Aorta (tissue), 5 donors: ENCODE measurements around the gene COG4. TPM values are rescaled to one million over a fixed set of nuclear protein-coding genes. Genes with fewer than 3 reads are reported as not detected.

ENCODE experiments used
- ATAC-seq: fragments of 200-7000 bp; cut with Tn5 transposase; one replicate; pipeline ENCODE4 v1.9.1; 2022; ENCODE audit warnings: moderate library complexity; ENCODE audit not compliant: low FRiP score
- DNase-seq, 2 donors: peaks; one replicate each; pipeline ENCODE4 v3.0.0-alpha.2; 2020
- H3K27ac ChIP-seq, 2 donors: one replicate each; pipeline ENCODE4 v1.5.1; 2013; ENCODE audit warnings: low read length in 2 of 2, mild to moderate bottlenecking in 2 of 2, moderate library complexity in 2 of 2, control low read depth in 1 of 2, inconsistent platforms in 1 of 2, low read depth in 1 of 2
- H3K27me3 ChIP-seq, 2 donors: one replicate each; pipeline ENCODE4 v1.6.1; 2013; ENCODE audit warnings: control low read depth in 1 of 2, low read length in 1 of 2, mild to moderate bottlenecking in 1 of 2, moderate library complexity in 1 of 2; ENCODE audit not compliant: insufficient read depth in 2 of 2, control insufficient read depth in 1 of 2
- H3K36me3 ChIP-seq, 2 donors: one replicate each; pipeline ENCODE4 v1.6.1; 2013; ENCODE audit warnings: control low read depth in 1 of 2, low read length in 1 of 2, mild to moderate bottlenecking in 1 of 2; ENCODE audit not compliant: insufficient read depth in 2 of 2, control insufficient read depth in 1 of 2
- H3K4me1 ChIP-seq, 2 donors: one replicate each; pipeline ENCODE4 v1.6.1; 2013; ENCODE audit warnings: low read length in 2 of 2, control low read depth in 1 of 2, mild to moderate bottlenecking in 1 of 2, moderate library complexity in 1 of 2; ENCODE audit not compliant: insufficient read depth in 2 of 2, control insufficient read depth in 1 of 2
- H3K4me3 ChIP-seq, 2 donors: one replicate each; pipeline ENCODE4 v1.5.1; 2013; ENCODE audit warnings: low read length in 2 of 2, control low read depth in 1 of 2, mild to moderate bottlenecking in 1 of 2
- H3K9me3 ChIP-seq: one replicate; pipeline ENCODE4 v1.6.1; 2013; ENCODE audit warnings: mild to moderate bottlenecking, low read length; ENCODE audit not compliant: control insufficient read depth
- WGBS, 2 donors: extraction: QIAGEN DNeasy Blood & Tissue Kit; methylation state at CpG; one replicate each; pipeline ENCODE4 v1.1.7; 2013; 5-methylcytosine and 5-hydroxymethylcytosine counted together
- intact Hi-C, 2 donors: fragments of 100-400 bp; cut with DNase I; formaldehyde crosslinking; loops; one replicate each; pipeline versions ENCODE4 v1.14.2 to v1.15.0; 2022
- polyA plus RNA-seq, 2 donors: library from polyadenylated mRNA; stranded (reverse); fragments of 200-250 nt; gene quantifications; one replicate each; pipeline ENCODE4 v1.2.3, GENCODE V29; 2013
- total RNA-seq, 2 donors: library from RNA; stranded (reverse); fragmentation: NEBNext Ultra II Directional; extraction: Animal tissue kit (Norgen Biotek cat#: 25700); gene quantifications; one replicate each; pipeline ENCODE4 v1.2.1, GENCODE V29; 2021
- donor health status: healthy with polysubstance abuse.
- donor health status: Bipolar disorder and iron deficiency.
- donor health status: DM: no; HTN: no; CAD: no.
- donor health status: DM: no; HTN: no; CAD: no.
- donor health status: DM: yes; HTN: yes; CAD: no.

COG4 gene
- total and polyA plus RNA-seq, 4 donors = 18.2 to 96.2 (median 40.1) TPM

GRCh38 chr16:70438969-70439862 lies 84.1 kb downstream of the COG4 start, which contains the start of gene ST3GAL2:
Gene ST3GAL2 (minus strand): TSS chr16:70439100. CDS start chr16:70398530, 40,570 bp downstream.
- H3K27ac ChIP-seq = peak within 1 kb of the TSS in 1 of 2 donors; percentile 13
- no peaks in the 10 kb centered on the region for H3K36me3 ChIP-seq
- no peaks in the 10 kb centered on the region for H3K9me3 ChIP-seq
- 1 to 2% methylated on average over 38 to 86 of the region's 86 CpGs for WGBS, 2 donors
- intact Hi-C loops = loop anchor here (5.0 kb wide), 1 partner anchor 57 kb away; no protein-coding TSS in a partner anchor
- peak within 1 kb of the TSS; percentile 66 to 77 for H3K4me3 ChIP-seq
- DNase-seq = peak; percentile 97 to 98
- ATAC-seq = peak; percentile 98
- H3K27me3 ChIP-seq = no peaks in the 10 kb centered on the region
- no peaks in the 10 kb centered on the region for H3K4me1 ChIP-seq

- 0% methylated on average over 10 to 39 of the region's 39 CpGs for WGBS, 2 donors
- H3K27me3 ChIP-seq = no peaks in the 10 kb centered on the region
- H3K9me3 ChIP-seq = no peaks in the 10 kb centered on the region
- ATAC-seq = peak; percentile 12
- DNase-seq = peak; percentile 67 to 84
- peaks cover 0 to under 1% of the 10 kb centered on the region in 2 donors for H3K4me1 ChIP-seq
- intact Hi-C loops = loop anchor here (5.0 kb wide), 1 partner anchor 56 kb away; no protein-coding TSS in a partner anchor
- H3K27ac ChIP-seq = no peak overlapping the region
- no peaks in the 10 kb centered on the region for H3K36me3 ChIP-seq
- H3K4me3 ChIP-seq = peak overlapping the region; percentile 66 to 77
Observed at GRCh38 chr16:70438585-70438968, 84.8 kb downstream of the COG4 start.

GRCh38 chr16:70437582-70438557 lies 85.5 kb downstream of the COG4 start:
- DNase-seq (no peak), ATAC-seq (peak; percentile 2)
- Histone ChIP-seq H3K4me3 (peak overlapping the region; percentile 66 to 77), H3K27me3 (no peaks in the 10 kb centered on the region), H3K27ac (peak overlapping the region in 1 of 2 donors; percentile 49), H3K9me3 (no peaks in the 10 kb centered on the region), H3K4me1 (peaks cover 0 to 2% of the 10 kb centered on the region in 2 donors), H3K36me3 (no peaks in the 10 kb centered on the region)
- WGBS, 2 donors = 3 to 6% methylated on average over 22 of the region's 22 CpGs
- intact Hi-C loops = loop anchor here (5.0 kb wide), 1 partner anchor 56 kb away; no protein-coding TSS in a partner anchor

GRCh38 chr16:70437017-70437581 lies 86.3 kb downstream of the COG4 start:
- H3K4me3 ChIP-seq = no peak overlapping the region
- peaks cover 0 to 2% of the 10 kb centered on the region in 2 donors for H3K4me1 ChIP-seq
- H3K36me3 ChIP-seq = no peaks in the 10 kb centered on the region
- no peaks in the 10 kb centered on the region for H3K27me3 ChIP-seq
- 14 to 16% methylated on average over 5 of the region's 5 CpGs for whole genome bisulfite sequencing, 2 donors
- H3K9me3 ChIP-seq = no peaks in the 10 kb centered on the region
- peak overlapping the region in 1 of 2 donors; percentile 49 for H3K27ac ChIP-seq
- intact Hi-C loops = loop anchor here (5.0 kb wide), 1 partner anchor 55 kb away; no protein-coding TSS in a partner anchor
- ATAC-seq (no peak), DNase-seq (no peak)

GRCh38 chr16:70434484-70435260 lies 88.7 kb downstream of the COG4 start:
- no peak for DNase-seq
- Histone ChIP-seq H3K4me1 (peaks cover 0 to 2% of the 10 kb centered on the region in 2 donors), H3K36me3 (no peaks in the 10 kb centered on the region), H3K27me3 (no peaks in the 10 kb centered on the region), H3K4me3 (no peak overlapping the region), H3K27ac (peak overlapping the region in 1 of 2 donors; percentile 2), H3K9me3 (no peaks in the 10 kb centered on the region)
- 60 to 66% methylated on average over 6 of the region's 6 CpGs for WGBS, 2 donors
- no peak for ATAC-seq
- intact Hi-C loops = loop anchor here (5.0 kb wide), 1 partner anchor 52 kb away; no protein-coding TSS in a partner anchor

GRCh38 chr16:70433458-70434103 lies 89.8 kb downstream of the COG4 start:
- Histone ChIP-seq H3K4me3 (no peak overlapping the region), H3K4me1 (peaks cover 0 to 3% of the 10 kb centered on the region in 2 donors), H3K27me3 (no peaks in the 10 kb centered on the region), H3K27ac (peak overlapping the region in 1 of 2 donors; percentile 68), H3K9me3 (no peaks in the 10 kb centered on the region), H3K36me3 (no peaks in the 10 kb centered on the region)
- DNase-seq = peak in 1 of 2 donors; percentile 79
- WGBS, 2 donors = 10 to 19% methylated on average over 5 of the region's 5 CpGs
- intact Hi-C loops = no loop called here
- peak; percentile 59 for ATAC-seq

- ATAC-seq (no peak), DNase-seq (peak in 1 of 2 donors; percentile 62)
- H3K9me3 ChIP-seq = no peaks in the 10 kb centered on the region
- H3K36me3 ChIP-seq = no peaks in the 10 kb centered on the region
- no peak overlapping the region for H3K4me3 ChIP-seq
- H3K27me3 ChIP-seq = no peaks in the 10 kb centered on the region
- 8 to 19% methylated on average over 12 of the region's 12 CpGs for WGBS, 2 donors
- intact Hi-C loops = no loop called here
- peaks cover 0 to 3% of the 10 kb centered on the region in 2 donors for H3K4me1 ChIP-seq
- H3K27ac ChIP-seq = peak overlapping the region in 1 of 2 donors; percentile 68
Observed at GRCh38 chr16:70432723-70433457, 90.5 kb downstream of the COG4 start.
